ENCODE results near the gene ASTN2. TPM values are rescaled to one million over a fixed set of nuclear protein-coding genes. Genes with fewer than 3 reads are reported as not detected.

ASTN2 gene
- total RNA-seq, 4 donors from 2014 or later, result 3.2 to 7.0 (median 5.4) TPM

DNA sequence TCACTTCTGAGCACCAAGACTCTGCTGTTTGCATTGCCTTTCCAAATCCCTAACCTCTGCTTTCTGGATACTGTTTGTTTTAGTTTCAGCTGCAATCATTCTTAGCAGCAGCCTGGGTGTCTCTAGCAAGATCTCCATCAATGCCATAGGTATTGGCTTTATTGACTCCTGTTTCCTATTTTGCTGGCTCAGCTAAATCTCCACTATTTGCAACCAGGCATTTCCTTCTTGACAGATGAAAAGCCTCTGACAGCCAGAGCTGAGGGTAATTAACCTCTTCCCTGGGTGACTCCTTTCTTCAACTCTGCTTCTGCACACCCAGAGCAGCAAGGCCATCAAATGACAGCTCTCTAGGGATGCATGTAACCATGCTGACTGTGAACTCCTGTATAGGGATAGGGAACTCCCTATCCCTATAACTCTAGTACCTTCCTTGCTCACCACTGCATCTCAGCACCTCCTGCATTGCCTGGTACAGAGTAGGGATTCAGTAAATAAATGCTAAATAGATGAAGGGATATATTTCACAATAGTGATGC is 434.2 kb downstream of the ASTN2 start:
- TF ChIP-seq, protein P1, sequence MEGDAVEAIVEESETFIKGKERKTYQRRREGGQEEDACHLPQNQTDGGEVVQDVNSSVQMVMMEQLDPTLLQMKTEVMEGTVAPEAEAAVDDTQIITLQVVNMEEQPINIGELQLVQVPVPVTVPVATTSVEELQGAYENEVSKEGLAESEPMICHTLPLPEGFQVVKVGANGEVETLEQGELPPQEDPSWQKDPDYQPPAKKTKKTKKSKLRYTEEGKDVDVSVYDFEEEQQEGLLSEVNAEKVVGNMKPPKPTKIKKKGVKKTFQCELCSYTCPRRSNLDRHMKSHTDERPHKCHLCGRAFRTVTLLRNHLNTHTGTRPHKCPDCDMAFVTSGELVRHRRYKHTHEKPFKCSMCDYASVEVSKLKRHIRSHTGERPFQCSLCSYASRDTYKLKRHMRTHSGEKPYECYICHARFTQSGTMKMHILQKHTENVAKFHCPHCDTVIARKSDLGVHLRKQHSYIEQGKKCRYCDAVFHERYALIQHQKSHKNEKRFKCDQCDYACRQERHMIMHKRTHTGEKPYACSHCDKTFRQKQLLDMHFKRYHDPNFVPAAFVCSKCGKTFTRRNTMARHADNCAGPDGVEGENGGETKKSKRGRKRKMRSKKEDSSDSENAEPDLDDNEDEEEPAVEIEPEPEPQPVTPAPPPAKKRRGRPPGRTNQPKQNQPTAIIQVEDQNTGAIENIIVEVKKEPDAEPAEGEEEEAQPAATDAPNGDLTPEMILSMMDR (IDR thresholded peaks at IDR 0.05; ENCODE audit: low read depth), result no peak

DNA sequence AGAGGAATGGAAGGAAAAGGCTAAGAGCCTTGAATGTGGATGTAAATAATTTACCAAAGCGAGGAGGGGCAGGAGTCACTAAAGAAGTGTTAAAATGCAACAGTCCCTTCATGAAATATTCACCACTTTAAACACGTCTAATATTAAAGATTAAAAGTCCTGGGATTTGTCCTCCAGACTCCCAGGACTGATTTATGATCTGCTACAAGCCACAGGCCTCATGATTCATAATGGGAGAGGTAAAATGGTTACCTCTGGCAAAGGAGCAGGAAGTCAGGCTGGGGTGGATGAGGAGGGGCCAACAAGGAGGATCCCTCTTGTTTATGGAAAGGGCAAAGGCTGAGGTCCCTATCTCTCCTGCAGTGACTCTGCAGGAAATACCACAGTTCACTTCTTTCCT is 435.4 kb downstream of the ASTN2 start:
- TF ChIP-seq, protein P1 (IDR thresholded peaks at IDR 0.05; ENCODE audit: low read depth), result no peak

DNA sequence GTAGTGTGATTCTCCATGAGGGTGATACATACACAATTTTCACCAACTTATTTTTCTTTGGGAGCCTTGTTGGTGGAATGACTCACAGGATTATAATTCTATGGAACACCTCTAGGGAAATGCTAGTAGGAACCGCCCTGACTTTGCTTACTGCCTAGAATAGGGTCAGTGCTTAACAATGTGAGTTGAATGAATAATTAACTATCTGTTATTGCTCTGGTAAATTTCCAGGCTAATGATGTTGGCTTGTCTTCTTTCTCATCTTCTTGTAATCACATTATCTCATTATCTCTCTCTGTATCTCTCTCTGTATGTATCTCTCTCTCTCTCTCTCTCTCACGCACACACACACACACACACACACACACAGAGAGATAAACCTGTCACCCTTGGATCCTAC is 436.7 kb downstream of the ASTN2 start:
- TF ChIP-seq, protein P1 (IDR thresholded peaks at IDR 0.05; ENCODE audit: low read depth), result no peak

DNA sequence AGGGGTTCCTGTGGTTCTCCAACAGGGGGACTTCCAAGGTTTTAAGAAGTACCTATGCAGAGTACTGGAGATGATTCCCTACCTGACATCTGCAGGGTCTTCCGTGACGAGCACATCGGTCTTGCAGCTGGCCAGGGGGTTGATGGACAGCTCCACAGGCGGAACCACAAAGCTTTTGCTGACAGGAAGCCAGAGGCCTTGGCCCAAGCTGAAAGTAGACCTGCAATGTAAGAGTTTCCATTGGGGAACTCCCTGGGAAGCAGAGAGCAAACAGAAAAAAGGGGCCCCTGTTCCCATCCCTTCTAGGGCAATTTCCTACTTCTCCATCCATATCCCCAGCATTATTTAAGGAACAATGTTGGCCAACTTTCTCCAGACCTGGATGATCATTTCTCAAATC is 439.7 kb downstream of the ASTN2 start:
- TF ChIP-seq, protein P1 (IDR thresholded peaks at IDR 0.05; ENCODE audit: low read depth), result no peak

GRCh38 chr9:116966199-116966598 is 448.7 kb downstream of the ASTN2 start:
- TF ChIP-seq, protein P1 (IDR thresholded peaks at IDR 0.05; ENCODE audit: low read depth), result no peak

GRCh38 chr9:116964258-116964657 is 450.6 kb downstream of the ASTN2 start:
- TF ChIP-seq, protein P1 (IDR thresholded peaks at IDR 0.05; ENCODE audit: low read depth), result no peak

- TF ChIP-seq, protein P1 (IDR thresholded peaks at IDR 0.05; ENCODE audit: low read depth), result no peak
Measured at GRCh38 chr9:116959809-116960208, 455.0 kb downstream of the ASTN2 start.
